HEK293T (cell line): Measurements from ENCODE around the gene USH1C.

Source experiments
- BHLHE40 ChIP-seq: fragments of 450-650 bp; IDR thresholded peaks from 2 replicates; pipeline ENCODE4 v1.6.1; 2016; ENCODE audit warnings: mild to moderate bottlenecking, moderate library complexity, borderline replicate concordance
- CTBP1 ChIP-seq: fragments of 450-650 bp; IDR thresholded peaks from 2 replicates; pipeline ENCODE4 v1.6.1; 2016; ENCODE audit warnings: borderline replicate concordance
- FOXA1 ChIP-seq: fragments of 450-650 bp; IDR thresholded peaks from 2 replicates; pipeline ENCODE4 v1.6.1; 2016; ENCODE audit warnings: mild to moderate bottlenecking
- FOXK2 ChIP-seq: fragments of 450-650 bp; IDR thresholded peaks from 2 replicates; pipeline ENCODE4 v1.6.1; 2016; ENCODE audit warnings: mild to moderate bottlenecking
- FOXM1 ChIP-seq: fragments of 450-650 bp; IDR thresholded peaks from 2 replicates; pipeline ENCODE4 v1.6.1; 2017; ENCODE audit warnings: mild to moderate bottlenecking, borderline replicate concordance
- HDGF ChIP-seq: fragments of 450-650 bp; IDR thresholded peaks from 2 replicates; pipeline ENCODE4 v1.6.1; 2017; ENCODE audit warnings: antibody characterized with exemption, borderline replicate concordance
- LEF1 ChIP-seq: fragments of 450-650 bp; IDR thresholded peaks from 2 replicates; pipeline ENCODE4 v1.6.1; 2017; ENCODE audit warnings: mild to moderate bottlenecking, borderline replicate concordance
- NFRKB ChIP-seq: fragments of 450-650 bp; IDR thresholded peaks from 2 replicates; pipeline ENCODE4 v1.6.1; 2016; ENCODE audit warnings: mild to moderate bottlenecking, moderate library complexity
- SP1 ChIP-seq: fragments of 450-650 bp; IDR thresholded peaks from 2 replicates; pipeline ENCODE4 v1.6.1; 2017
- SUZ12 ChIP-seq: fragments of 450-650 bp; IDR thresholded peaks from 2 replicates; pipeline ENCODE4 v1.6.1; 2016; ENCODE audit warnings: mild to moderate bottlenecking
- ZNF384 ChIP-seq: fragments of 450-650 bp; IDR thresholded peaks from 2 replicates; pipeline ENCODE4 v1.6.1; 2016
- TF ChIP-seq, protein P1 (sequence below): fragments of 450-650 bp; IDR thresholded peaks from 2 replicates; pipeline ENCODE4 v1.6.1; 2016

DNA sequence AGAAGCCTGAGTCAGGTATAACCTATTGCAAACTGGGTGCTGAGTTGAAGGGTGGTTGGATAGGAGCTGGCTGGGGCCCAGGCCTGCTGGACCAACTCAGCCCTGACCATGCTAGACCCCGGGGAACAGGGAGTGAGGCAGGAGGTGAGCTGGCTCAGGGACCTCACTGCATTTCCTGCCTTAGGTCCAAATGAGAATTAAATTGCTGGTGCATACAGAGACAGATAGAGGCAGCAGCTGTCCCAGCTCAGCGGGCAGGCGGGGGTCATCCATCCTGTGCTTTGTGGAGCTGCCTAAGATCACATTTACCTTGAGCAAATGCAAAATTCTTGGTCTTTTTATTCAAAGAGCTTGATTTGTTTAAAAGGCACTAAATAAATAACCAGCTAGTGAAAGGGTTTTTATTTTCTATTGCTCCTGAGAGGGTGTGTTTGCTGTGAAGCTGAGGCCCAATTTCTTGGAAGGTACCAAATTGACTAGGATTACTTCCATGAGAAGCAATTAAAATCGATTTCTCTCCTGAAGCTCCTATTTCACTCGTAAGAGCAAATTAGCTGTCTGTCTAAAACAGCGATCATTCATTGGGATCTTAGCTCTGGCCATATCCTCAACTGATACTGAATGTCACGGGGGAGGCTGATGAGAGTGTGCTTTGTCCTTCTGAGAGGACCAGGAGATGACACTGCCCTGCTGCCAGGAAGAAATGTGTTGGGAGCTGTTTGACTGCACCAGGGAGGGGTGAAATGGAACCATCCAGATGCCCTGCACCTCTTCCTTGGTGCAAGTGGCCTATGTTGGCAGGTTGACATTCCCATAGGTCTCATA lies 24.9 kb downstream of the USH1C start:
- TF ChIP-seq HDGF = no peak
- no peak for TF ChIP-seq FOXM1
- TF ChIP-seq BHLHE40 = no peak
- TF ChIP-seq FOXA1 = no peak
- TF ChIP-seq LEF1 = no peak
- no peak for TF ChIP-seq ZNF384
- TF ChIP-seq SP1 = no peak
- no peak for TF ChIP-seq SUZ12
- TF ChIP-seq CTBP1 = no peak
- TF ChIP-seq, protein P1, sequence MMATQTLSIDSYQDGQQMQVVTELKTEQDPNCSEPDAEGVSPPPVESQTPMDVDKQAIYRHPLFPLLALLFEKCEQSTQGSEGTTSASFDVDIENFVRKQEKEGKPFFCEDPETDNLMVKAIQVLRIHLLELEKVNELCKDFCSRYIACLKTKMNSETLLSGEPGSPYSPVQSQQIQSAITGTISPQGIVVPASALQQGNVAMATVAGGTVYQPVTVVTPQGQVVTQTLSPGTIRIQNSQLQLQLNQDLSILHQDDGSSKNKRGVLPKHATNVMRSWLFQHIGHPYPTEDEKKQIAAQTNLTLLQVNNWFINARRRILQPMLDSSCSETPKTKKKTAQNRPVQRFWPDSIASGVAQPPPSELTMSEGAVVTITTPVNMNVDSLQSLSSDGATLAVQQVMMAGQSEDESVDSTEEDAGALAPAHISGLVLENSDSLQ = no peak
- no peak for TF ChIP-seq FOXK2
- no peak for TF ChIP-seq NFRKB
